Fibroblast of lung (primary cell): ENCODE measurements around the gene TMEM232.

ENCODE experiments used
- EZH2 ChIP-seq: IDR thresholded peaks from 2 replicates; pipeline ENCODE4 v1.5.1; 2012; ENCODE audit warnings: low read length, control low read depth, mild to moderate bottlenecking; ENCODE audit errors: missing control alignments
- TF ChIP-seq, protein P1 (sequence below), 2 donors: IDR thresholded peaks in 1 of 2; conservative IDR thresholded peaks in 1 of 2; 1 replicate in 1 of 2; 2 replicates in 1 of 2; pipeline ENCODE4 v1.5.1; 2011 to 2012; ENCODE audit warnings: low read length in 2 of 2, control low read depth in 1 of 2, inconsistent platforms in 1 of 2, low read depth in 1 of 2, mild to moderate bottlenecking in 1 of 2

DNA sequence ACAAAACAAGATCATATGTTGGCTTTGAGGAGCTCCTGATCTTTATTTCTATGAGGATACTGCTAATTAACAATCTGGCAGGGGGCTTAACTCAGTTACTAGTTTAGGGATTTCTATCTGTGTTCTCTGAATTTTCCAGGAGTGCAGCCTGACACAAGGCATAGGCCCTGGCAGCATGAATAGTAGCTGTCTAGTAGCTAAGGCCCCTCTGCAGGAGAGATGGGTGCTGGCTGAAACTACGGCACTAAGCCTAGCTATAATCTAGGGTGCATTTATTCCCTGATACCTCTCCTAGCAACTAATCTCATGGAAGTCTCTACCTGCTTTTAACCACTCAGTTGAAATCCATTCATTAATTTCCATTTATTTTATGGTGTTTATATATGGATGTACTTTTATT is 268.2 kb downstream of the TMEM232 start:
- TF ChIP-seq, protein P1, sequence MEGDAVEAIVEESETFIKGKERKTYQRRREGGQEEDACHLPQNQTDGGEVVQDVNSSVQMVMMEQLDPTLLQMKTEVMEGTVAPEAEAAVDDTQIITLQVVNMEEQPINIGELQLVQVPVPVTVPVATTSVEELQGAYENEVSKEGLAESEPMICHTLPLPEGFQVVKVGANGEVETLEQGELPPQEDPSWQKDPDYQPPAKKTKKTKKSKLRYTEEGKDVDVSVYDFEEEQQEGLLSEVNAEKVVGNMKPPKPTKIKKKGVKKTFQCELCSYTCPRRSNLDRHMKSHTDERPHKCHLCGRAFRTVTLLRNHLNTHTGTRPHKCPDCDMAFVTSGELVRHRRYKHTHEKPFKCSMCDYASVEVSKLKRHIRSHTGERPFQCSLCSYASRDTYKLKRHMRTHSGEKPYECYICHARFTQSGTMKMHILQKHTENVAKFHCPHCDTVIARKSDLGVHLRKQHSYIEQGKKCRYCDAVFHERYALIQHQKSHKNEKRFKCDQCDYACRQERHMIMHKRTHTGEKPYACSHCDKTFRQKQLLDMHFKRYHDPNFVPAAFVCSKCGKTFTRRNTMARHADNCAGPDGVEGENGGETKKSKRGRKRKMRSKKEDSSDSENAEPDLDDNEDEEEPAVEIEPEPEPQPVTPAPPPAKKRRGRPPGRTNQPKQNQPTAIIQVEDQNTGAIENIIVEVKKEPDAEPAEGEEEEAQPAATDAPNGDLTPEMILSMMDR (conservative IDR thresholded peaks at IDR 0.05 in 1 of 2, IDR thresholded peaks at IDR 0.05 in 1 of 2; ENCODE audit: low read depth in 1 of 2, low read length in 2 of 2), result no peak
- no peak for TF ChIP-seq EZH2
